A549 treated with CORT108297 at 1 μM for 4 hours (cell line): ENCODE measurements around the gene GNRH2. TPM values are rescaled to one million over a fixed set of nuclear protein-coding genes. Genes with fewer than 3 reads are reported as not detected.

ENCODE experiments used
- total RNA-seq: library from RNA; stranded (reverse); fragments of 200-300 nt; extraction: Qiagen RNA extraction; gene quantifications from 5 replicates; pipeline ENCODE4 v1.2.3, GENCODE V29; 2022

GNRH2 gene, protein sequence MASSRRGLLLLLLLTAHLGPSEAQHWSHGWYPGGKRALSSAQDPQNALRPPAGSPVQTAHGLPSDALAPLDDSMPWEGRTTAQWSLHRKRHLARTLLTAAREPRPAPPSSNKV
- 0.12 to 0.53 TPM (median 0.26 TPM) in 4 of 5 replicates, not detected in the other for total RNA-seq

DNA sequence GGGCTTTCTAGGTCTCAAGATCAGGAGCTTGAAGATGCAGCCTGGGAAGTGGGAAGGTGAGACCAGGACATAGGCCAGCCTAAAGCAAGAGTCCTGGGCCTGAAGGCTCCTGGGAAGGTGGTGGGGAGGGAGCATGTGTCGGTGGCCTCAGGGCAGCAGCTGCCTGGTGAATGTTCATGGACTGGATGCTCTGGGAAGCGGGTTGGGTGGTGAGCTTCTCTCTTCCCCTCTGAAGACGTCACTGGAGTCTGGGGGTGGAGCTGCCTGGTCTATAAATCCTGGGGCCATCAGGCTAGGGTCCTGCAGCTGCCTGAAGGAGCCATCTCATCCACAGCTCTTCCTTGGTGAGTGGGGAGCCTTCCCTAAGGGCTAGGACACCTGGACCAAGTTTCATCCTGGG, at the start of gene GNRH2:
Gene GNRH2 (plus strand): TSS at position 301 of the 400 bp plus-strand sequence. CDS start 793 bp downstream, outside the sequence.

DNA sequence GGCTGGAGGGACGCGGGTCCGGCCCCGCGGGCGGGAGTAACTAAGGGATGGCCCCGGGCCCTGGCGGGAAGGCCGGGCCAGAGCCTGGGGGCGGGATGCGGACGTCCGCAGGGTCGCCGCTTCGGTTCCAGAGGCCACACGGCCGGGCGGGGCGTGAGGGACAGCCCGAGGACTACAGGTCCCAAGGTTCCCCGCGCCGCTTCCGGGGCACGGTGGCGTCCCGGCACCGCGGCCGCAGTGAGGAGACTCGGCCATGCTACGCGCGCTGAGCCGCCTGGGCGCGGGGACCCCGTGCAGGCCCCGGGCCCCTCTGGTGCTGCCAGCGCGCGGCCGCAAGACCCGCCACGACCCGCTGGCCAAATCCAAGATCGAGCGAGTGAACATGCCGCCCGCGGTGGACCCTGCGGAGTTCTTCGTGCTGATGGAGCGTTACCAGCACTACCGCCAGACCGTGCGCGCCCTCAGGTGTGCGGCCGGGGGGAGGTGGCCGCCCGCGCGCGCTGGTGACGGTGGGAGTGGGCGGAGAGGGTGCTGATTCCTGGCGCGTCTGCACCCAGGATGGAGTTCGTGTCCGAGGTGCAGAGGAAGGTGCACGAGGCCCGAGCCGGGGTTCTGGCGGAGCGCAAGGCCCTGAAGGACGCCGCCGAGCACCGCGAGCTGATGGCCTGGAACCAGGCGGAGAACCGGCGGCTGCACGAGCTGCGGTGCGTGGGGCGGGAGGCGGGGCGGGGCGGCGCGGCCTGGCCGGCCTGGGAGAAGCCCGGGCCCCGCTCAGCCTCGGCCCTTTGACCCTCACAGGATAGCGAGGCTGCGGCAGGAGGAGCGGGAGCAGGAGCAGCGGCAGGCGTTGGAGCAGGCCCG, 2.6 kb downstream of the GNRH2 start, which contains the start of gene MRPS26:
Gene MRPS26 (plus strand): TSS at position 237 of the 861 bp plus-strand sequence. CDS start 17 bp downstream, at position 254.

DNA sequence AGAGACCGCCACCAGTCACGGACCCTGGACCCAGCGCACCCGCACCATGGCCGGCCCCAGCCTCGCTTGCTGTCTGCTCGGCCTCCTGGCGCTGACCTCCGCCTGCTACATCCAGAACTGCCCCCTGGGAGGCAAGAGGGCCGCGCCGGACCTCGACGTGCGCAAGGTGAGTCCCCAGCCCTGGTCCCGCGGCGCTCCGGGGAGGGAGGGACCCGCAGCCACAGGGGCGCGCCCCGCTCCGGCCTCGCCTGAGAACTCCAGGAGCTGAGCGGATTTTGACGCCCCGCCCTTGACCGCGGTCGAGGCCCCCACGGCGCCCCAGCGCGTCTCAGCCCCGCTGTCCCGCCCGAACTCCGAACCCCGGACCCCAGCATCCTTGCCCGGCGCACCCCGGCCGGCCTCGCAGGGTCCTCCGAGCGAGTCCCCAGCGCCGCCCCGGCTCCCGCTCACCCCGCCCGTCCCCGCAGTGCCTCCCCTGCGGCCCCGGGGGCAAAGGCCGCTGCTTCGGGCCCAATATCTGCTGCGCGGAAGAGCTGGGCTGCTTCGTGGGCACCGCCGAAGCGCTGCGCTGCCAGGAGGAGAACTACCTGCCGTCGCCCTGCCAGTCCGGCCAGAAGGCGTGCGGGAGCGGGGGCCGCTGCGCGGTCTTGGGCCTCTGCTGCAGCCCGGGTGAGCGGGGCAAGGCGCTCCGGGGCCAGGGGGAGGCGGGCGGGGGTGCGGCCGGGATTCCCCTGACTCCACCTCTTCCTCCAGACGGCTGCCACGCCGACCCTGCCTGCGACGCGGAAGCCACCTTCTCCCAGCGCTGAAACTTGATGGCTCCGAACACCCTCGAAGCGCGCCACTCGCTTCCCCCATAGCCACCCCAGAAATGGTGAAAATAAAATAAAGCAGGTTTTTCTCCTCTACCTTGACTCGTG, 28.4 kb downstream of the GNRH2 start, which contains the start of gene OXT:
Gene OXT (plus strand): TSS at position 11 of the 920 bp plus-strand sequence. CDS start 36 bp downstream, at position 47.

DNA sequence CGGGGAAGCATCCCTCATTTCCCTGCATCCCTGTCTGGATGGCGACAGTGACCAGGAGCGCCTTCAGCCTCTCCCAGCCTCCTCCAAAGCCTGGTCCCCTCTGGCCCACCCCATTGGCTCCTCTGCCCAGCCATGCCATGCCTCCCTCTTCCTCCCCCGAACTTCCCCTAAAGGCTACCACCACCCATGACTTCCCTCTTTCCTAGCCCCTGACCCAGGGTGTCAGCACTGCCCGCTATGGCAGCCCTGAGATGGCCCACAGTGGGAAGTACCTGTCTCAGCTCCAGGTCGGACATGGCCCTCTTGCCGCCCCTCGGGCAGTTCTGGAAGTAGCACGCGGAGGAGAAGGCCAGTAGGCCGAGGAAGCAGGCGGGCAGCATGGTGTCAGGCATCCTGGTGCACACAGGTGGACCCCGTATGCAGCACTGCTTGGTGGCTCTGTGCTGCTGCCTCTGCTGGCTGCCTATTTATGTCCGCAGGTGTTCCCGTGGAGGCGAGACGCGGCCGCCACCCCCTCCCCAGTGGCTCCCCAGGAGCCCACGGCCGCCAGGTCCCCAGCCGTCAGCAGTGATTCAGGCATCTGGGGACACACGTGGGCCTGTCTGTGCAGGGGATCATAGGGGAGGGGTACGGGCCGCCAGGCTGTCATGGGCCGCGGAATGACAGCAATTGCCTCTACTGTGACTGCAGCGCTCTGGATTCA, 41.0 kb downstream of the GNRH2 start, which contains the start of gene AVP:
Gene AVP (minus strand): TSS at position 442 of the 703 bp plus-strand sequence. CDS start 50 bp downstream, at position 392.

Other genes with a start within 250 kb of the GNRH2 start
- 0.02 TPM in 1 of 5 replicates, not detected in the others for gene CPXM1, start 243.0 kb upstream of the GNRH2 start, total RNA-seq
- 0.28 to 0.44 TPM (median 0.38 TPM) in 4 of 5 replicates, not detected in the other for gene C20orf141, start 228.6 kb upstream of the GNRH2 start, total RNA-seq
- not detected in 5 replicates for gene TMEM239, start 227.3 kb upstream of the GNRH2 start, total RNA-seq
- 18.7 to 33.4 TPM (median 30.2 TPM) in 5 replicates for gene PCED1A, start 203.0 kb upstream of the GNRH2 start, total RNA-seq
- gene VPS16, start 202.9 kb upstream of the GNRH2 start, total RNA-seq: 23.5 to 36.6 TPM (median 32.9 TPM) in 5 replicates
- gene PTPRA, start 170.1 kb upstream of the GNRH2 start, total RNA-seq: 30.7 to 38.2 TPM (median 37.8 TPM) in 5 replicates
- gene MRPS26, start 2.4 kb downstream of the GNRH2 start, total RNA-seq: 105 to 165 TPM (median 158 TPM) in 5 replicates
- not detected in 5 replicates for gene OXT, start 28.0 kb downstream of the GNRH2 start, total RNA-seq
- gene AVP, start 41.1 kb downstream of the GNRH2 start, total RNA-seq: not detected in 5 replicates
- 42.4 to 47.0 TPM (median 45.6 TPM) in 5 replicates for gene FASTKD5, start 116.2 kb downstream of the GNRH2 start, total RNA-seq
- 3.4 to 4.1 TPM (median 3.9 TPM) in 5 replicates for gene UBOX5, start 116.2 kb downstream of the GNRH2 start, total RNA-seq
- gene LZTS3, start 129.9 kb downstream of the GNRH2 start, total RNA-seq: 2.6 to 3.6 TPM (median 3.2 TPM) in 5 replicates
- 74.9 to 97.9 TPM (median 96.7 TPM) in 5 replicates for gene DDRGK1, start 161.1 kb downstream of the GNRH2 start, total RNA-seq
- gene ITPA, start 165.9 kb downstream of the GNRH2 start, total RNA-seq: 129 to 147 TPM (median 136 TPM) in 5 replicates
- gene SLC4A11, start 195.6 kb downstream of the GNRH2 start, total RNA-seq: 6.1 to 7.5 TPM (median 6.7 TPM) in 5 replicates